ENCODE results near the gene TYW1. TPM values are rescaled to one million over a fixed set of nuclear protein-coding genes. Genes with fewer than 3 reads are reported as not detected.
A peak's percentile ranks its signal among the peaks of the same experiment; 100 is the strongest.
"Not testable (repeated sequence)": the region's sequence is repeated elsewhere in the genome, so short reads cannot be mapped to it uniquely, and the experiment has no call there.

Gene TYW1
- polyA plus RNA-seq, 4 donors, result 3.4 to 18.8 (median 8.1) TPM

GRCh38 chr7:66958538-66959350, 37.9 kb upstream of the TYW1 start:
- H3K4me1 ChIP-seq (ENCODE audit: control insufficient read depth in 3 of 3, insufficient read depth in 2 of 3, low read depth in 1 of 3, low read length in 2 of 3), result peaks cover 0 to 6% (median 0%) of the 10 kb centered on the region in 3 donors
- FAIRE-seq (no peak), DNase-seq (peak; percentile 66 to 75)
- no peaks in the 10 kb centered on the region for H3K9me3 ChIP-seq (ENCODE audit: control insufficient read depth in 2 of 2, insufficient read depth in 1 of 2, low read depth in 1 of 2, low read length in 1 of 2)
- no peak overlapping the region for H3K4me3 ChIP-seq (ENCODE audit: low read depth in 1 of 3, low read length in 3 of 3)
- WGBS, 3 donors, result 40 to 73% (median 59%) methylated on average over 17 of the region's 17 CpGs
- peaks cover 8 to 60% (median 12%) of the 10 kb centered on the region in 3 donors for H3K36me3 ChIP-seq (ENCODE audit: control insufficient read depth in 3 of 3, insufficient read depth in 2 of 3, low read depth in 1 of 3, low read length in 3 of 3)
- no peaks in the 10 kb centered on the region for H3K27me3 ChIP-seq (ENCODE audit: control insufficient read depth in 3 of 3, insufficient read depth in 3 of 3, low read length in 3 of 3)
- H3K27ac ChIP-seq (ENCODE audit: low read depth in 1 of 3, low read length in 2 of 3), result peak overlapping the region in 2 of 3 donors; percentile 60 to 74

GRCh38 chr7:66960192-66960591, 36.4 kb upstream of the TYW1 start:
- H3K4me3 ChIP-seq (ENCODE audit: low read depth in 1 of 3, low read length in 3 of 3), result no peak overlapping the region
- WGBS, 3 donors, result 94 to 98% (median 95%) methylated on average over 4 of the region's 4 CpGs

DNA sequence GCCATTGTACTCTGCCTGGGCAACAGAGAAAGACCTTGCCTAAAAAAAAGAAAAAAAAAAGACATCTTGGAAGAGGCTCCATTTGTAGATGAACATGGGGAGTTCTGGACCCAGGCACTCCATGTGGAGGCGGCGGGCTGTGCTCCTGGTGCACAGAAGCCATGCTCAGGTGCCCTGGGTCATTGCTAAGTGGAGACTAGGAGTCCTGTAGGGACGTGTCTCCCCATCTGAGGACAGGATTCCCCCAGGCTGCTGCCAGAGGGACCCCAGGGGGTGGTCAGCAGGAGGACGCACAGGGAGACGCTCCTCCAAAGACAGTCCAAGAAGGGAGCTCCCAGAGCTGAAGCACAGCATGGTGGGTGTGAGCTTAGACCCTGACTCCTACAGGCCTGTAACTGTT, 35.5 kb upstream of the TYW1 start:
- DNase-seq, result no peak
- Histone ChIP-seq H3K4me3 (ENCODE audit: low read depth in 1 of 3, low read length in 3 of 3) (no peak overlapping the region), H3K27ac (ENCODE audit: low read depth in 1 of 3, low read length in 2 of 3) (no peak overlapping the region), H3K27me3 (ENCODE audit: control insufficient read depth in 3 of 3, insufficient read depth in 3 of 3, low read length in 3 of 3) (no peaks in the 10 kb centered on the region), H3K36me3 (ENCODE audit: control insufficient read depth in 3 of 3, insufficient read depth in 2 of 3, low read depth in 1 of 3, low read length in 3 of 3) (peaks cover 2 to 42% (median 2%) of the 10 kb centered on the region in 3 donors), H3K4me1 (ENCODE audit: control insufficient read depth in 3 of 3, insufficient read depth in 2 of 3, low read depth in 1 of 3, low read length in 2 of 3) (peaks cover 0 to 6% (median 0%) of the 10 kb centered on the region in 3 donors), H3K9me3 (ENCODE audit: control insufficient read depth in 2 of 2, insufficient read depth in 1 of 2, low read depth in 1 of 2, low read length in 1 of 2) (no peaks in the 10 kb centered on the region)
- no peak for FAIRE-seq
- WGBS, 3 donors, result 97 to 99% (median 97%) methylated on average over 5 of the region's 5 CpGs

More at GRCh38 chr7:66960192-66960591, 36.4 kb upstream of the TYW1 start:
- DNase-seq (no peak), FAIRE-seq (no peak)
- Histone ChIP-seq H3K4me1 (ENCODE audit: control insufficient read depth in 3 of 3, insufficient read depth in 2 of 3, low read depth in 1 of 3, low read length in 2 of 3) (peaks cover 0 to 6% (median 0%) of the 10 kb centered on the region in 3 donors), H3K9me3 (ENCODE audit: control insufficient read depth in 2 of 2, insufficient read depth in 1 of 2, low read depth in 1 of 2, low read length in 1 of 2) (no peaks in the 10 kb centered on the region), H3K27me3 (ENCODE audit: control insufficient read depth in 3 of 3, insufficient read depth in 3 of 3, low read length in 3 of 3) (no peaks in the 10 kb centered on the region), H3K36me3 (ENCODE audit: control insufficient read depth in 3 of 3, insufficient read depth in 2 of 3, low read depth in 1 of 3, low read length in 3 of 3) (peaks cover 5 to 48% (median 7%) of the 10 kb centered on the region in 3 donors), H3K27ac (ENCODE audit: low read depth in 1 of 3, low read length in 2 of 3) (no peak overlapping the region)

- H3K4me1 ChIP-seq (ENCODE audit: control insufficient read depth in 3 of 3, insufficient read depth in 2 of 3, low read depth in 1 of 3, low read length in 2 of 3), result no peaks in the 10 kb centered on the region
- no peak overlapping the region for H3K4me3 ChIP-seq (ENCODE audit: low read depth in 1 of 3, low read length in 3 of 3)
- no peak overlapping the region for H3K27ac ChIP-seq (ENCODE audit: low read depth in 1 of 3, low read length in 2 of 3)
- H3K36me3 ChIP-seq (ENCODE audit: control insufficient read depth in 3 of 3, insufficient read depth in 2 of 3, low read depth in 1 of 3, low read length in 3 of 3), result peaks cover 0 to 18% (median 2%) of the 10 kb centered on the region in 3 donors
- DNase-seq (peak in 1 of 2 donors; percentile 18), FAIRE-seq (no peak)
- no peaks in the 10 kb centered on the region for H3K9me3 ChIP-seq (ENCODE audit: control insufficient read depth in 2 of 2, insufficient read depth in 1 of 2, low read depth in 1 of 2, low read length in 1 of 2)
- 23 to 35% (median 32%) methylated on average over 4 of the region's 4 CpGs for WGBS, 3 donors
- H3K27me3 ChIP-seq (ENCODE audit: control insufficient read depth in 3 of 3, insufficient read depth in 3 of 3, low read length in 3 of 3), result no peaks in the 10 kb centered on the region
Measured at GRCh38 chr7:66964411-66964810, 32.2 kb upstream of the TYW1 start.

DNA sequence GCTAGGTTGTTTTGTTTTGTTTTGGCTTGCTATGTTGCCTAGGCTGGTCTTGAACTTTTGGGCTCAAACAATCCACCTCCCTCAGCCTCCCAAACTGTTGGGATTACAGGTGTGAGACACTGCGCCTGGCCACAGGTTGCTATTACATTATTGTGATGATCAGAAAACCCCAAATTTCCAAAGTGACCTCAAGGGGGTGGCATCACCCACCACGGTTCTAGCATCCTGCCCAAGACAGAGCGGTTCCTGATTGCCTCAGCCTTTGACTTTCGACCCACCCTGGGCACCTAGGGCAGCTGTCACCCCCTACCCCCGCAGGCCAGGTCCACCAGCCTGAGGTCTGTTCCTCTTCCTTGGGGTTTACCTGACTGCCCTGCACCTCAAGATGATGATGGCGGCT, 29.6 kb upstream of the TYW1 start:
- no peaks in the 10 kb centered on the region for H3K27me3 ChIP-seq (ENCODE audit: control insufficient read depth in 3 of 3, insufficient read depth in 3 of 3, low read length in 3 of 3)
- no peak overlapping the region for H3K4me3 ChIP-seq (ENCODE audit: low read depth in 1 of 3, low read length in 3 of 3)
- H3K36me3 ChIP-seq (ENCODE audit: control insufficient read depth in 3 of 3, insufficient read depth in 2 of 3, low read depth in 1 of 3, low read length in 3 of 3), result no peaks in the 10 kb centered on the region
- no peaks in the 10 kb centered on the region for H3K9me3 ChIP-seq (ENCODE audit: control insufficient read depth in 2 of 2, insufficient read depth in 1 of 2, low read depth in 1 of 2, low read length in 1 of 2)
- H3K27ac ChIP-seq (ENCODE audit: low read depth in 1 of 3, low read length in 2 of 3), result no peak overlapping the region
- FAIRE-seq (no peak), DNase-seq (no peak)
- 82 to 86% (median 84%) methylated on average over 6 of the region's 6 CpGs for WGBS, 3 donors
- peaks cover 0 to 8% (median 0%) of the 10 kb centered on the region in 3 donors for H3K4me1 ChIP-seq (ENCODE audit: control insufficient read depth in 3 of 3, insufficient read depth in 2 of 3, low read depth in 1 of 3, low read length in 2 of 3)

DNA sequence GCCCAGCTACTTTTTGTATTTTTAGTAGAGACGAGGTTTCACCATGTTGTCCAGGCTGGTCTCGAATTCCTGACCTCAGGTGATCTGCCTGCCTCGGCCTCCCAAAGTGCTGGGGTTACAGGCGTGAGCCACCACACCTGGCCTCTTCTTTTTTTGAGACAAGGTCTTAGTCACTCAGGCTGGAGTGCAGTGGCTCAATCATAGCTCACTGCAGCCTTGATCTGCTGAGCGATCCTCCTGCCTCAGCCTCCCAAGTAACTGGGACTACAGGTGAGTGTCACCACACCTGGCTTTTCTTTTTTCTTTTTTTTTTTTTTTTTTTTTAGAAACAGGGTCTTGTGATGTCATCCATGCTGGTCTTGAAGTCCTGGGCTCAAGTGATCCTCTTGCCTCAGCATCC, 27.6 kb upstream of the TYW1 start:
- not testable (repeated sequence) for H3K9me3 ChIP-seq (ENCODE audit: control insufficient read depth in 2 of 2, insufficient read depth in 1 of 2, low read depth in 1 of 2, low read length in 1 of 2); DNase-seq; H3K27me3 ChIP-seq (ENCODE audit: control insufficient read depth in 3 of 3, insufficient read depth in 3 of 3, low read length in 3 of 3); H3K4me3 ChIP-seq (ENCODE audit: low read depth in 1 of 3, low read length in 3 of 3); H3K27ac ChIP-seq (ENCODE audit: low read depth in 1 of 3, low read length in 2 of 3); FAIRE-seq; H3K36me3 ChIP-seq (ENCODE audit: control insufficient read depth in 3 of 3, insufficient read depth in 2 of 3, low read depth in 1 of 3, low read length in 3 of 3)
- 93 to 97% (median 95%) methylated on average over 5 of the region's 5 CpGs for WGBS, 3 donors
- H3K4me1 ChIP-seq (ENCODE audit: control insufficient read depth in 3 of 3, insufficient read depth in 2 of 3, low read depth in 1 of 3, low read length in 2 of 3), result peaks cover 0 to 18% (median 0%) of the 10 kb centered on the region in 3 donors

DNA sequence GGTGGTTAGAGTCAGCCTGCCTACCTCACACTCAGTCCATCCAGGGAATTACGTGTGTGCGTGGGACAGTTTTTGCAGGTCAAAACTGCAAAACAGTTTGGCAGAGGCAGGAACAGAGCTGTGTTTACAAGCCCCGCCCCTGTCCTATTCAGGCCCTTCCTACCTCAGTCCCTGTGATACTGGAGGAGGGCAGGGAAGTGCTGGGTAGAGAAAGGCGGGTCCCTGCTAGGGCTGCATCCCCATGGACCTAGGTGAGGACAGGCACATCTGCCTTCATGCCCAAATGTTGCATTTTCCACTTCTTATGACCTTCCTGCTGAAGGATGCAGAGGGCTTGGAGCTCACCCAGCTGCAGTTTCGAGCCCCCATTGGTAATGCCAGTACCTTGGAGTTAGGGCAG, 26.3 kb upstream of the TYW1 start:
- no peak overlapping the region for H3K27ac ChIP-seq (ENCODE audit: low read depth in 1 of 3, low read length in 2 of 3)
- peaks cover 0 to 18% (median 1%) of the 10 kb centered on the region in 3 donors for H3K4me1 ChIP-seq (ENCODE audit: control insufficient read depth in 3 of 3, insufficient read depth in 2 of 3, low read depth in 1 of 3, low read length in 2 of 3)
- FAIRE-seq (no peak), DNase-seq (peak in 1 of 2 donors; percentile 69)
- no peaks in the 10 kb centered on the region for H3K36me3 ChIP-seq (ENCODE audit: control insufficient read depth in 3 of 3, insufficient read depth in 2 of 3, low read depth in 1 of 3, low read length in 3 of 3)
- WGBS, 3 donors, result 37 to 64% (median 43%) methylated on average over 5 of the region's 5 CpGs
- H3K9me3 ChIP-seq (ENCODE audit: control insufficient read depth in 2 of 2, insufficient read depth in 1 of 2, low read depth in 1 of 2, low read length in 1 of 2), result no peaks in the 10 kb centered on the region
- H3K27me3 ChIP-seq (ENCODE audit: control insufficient read depth in 3 of 3, insufficient read depth in 3 of 3, low read length in 3 of 3), result no peaks in the 10 kb centered on the region
- no peak overlapping the region for H3K4me3 ChIP-seq (ENCODE audit: low read depth in 1 of 3, low read length in 3 of 3)

DNA sequence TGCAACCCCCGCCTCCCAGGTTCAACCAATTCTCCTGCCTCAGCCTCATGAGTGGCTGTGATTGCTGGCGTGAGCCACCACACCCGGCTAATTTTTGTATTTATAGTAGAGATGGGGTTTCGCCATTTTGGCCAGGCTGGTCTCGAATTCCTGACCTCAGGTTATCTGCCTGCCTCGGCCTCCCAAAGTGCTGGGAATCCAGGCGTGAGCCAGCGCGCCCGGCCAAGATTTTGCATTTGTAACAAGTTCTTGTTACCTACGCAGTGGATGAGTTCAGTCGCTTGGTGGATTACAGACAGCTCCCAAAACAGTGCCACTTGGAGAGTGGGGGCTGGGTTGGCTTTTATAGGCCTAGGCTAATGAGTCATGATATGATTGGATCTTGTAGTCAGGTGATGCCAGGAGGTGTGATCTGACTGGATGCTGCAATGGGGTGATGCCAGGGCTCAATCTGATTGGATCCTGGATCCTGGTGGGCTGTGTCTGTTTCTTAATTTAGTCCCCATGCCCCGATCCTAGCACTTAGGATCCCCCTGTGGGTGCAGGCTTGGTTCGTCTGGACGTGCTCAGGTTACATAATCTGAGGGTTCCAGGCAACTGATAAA, 21.5 kb upstream of the TYW1 start:
- Histone ChIP-seq H3K36me3 (ENCODE audit: control insufficient read depth in 3 of 3, insufficient read depth in 2 of 3, low read depth in 1 of 3, low read length in 3 of 3) (peaks cover 0 to 2% (median 0%) of the 10 kb centered on the region in 3 donors), H3K27ac (ENCODE audit: low read depth in 1 of 3, low read length in 2 of 3) (no peak overlapping the region), H3K4me1 (ENCODE audit: control insufficient read depth in 3 of 3, insufficient read depth in 2 of 3, low read depth in 1 of 3, low read length in 2 of 3) (peaks cover 0 to 17% (median 2%) of the 10 kb centered on the region in 3 donors), H3K4me3 (ENCODE audit: low read depth in 1 of 3, low read length in 3 of 3) (no peak overlapping the region), H3K27me3 (ENCODE audit: control insufficient read depth in 3 of 3, insufficient read depth in 3 of 3, low read length in 3 of 3) (no peaks in the 10 kb centered on the region), H3K9me3 (ENCODE audit: control insufficient read depth in 2 of 2, insufficient read depth in 1 of 2, low read depth in 1 of 2, low read length in 1 of 2) (peaks cover 0 to 4% of the 10 kb centered on the region in 2 donors)
- FAIRE-seq (no peak), DNase-seq (no peak)
- 86 to 93% (median 90%) methylated on average over 15 of the region's 15 CpGs for WGBS, 3 donors
